H54 (cell line): ENCODE measurements around the gene RPUSD1.
"Not testable (repeated sequence)": the region's sequence is repeated elsewhere in the genome, so short reads cannot be mapped to it uniquely, and the experiment has no call there.

ENCODE experiments used
- DNase-seq: peaks from one replicate; pipeline ENCODE4 v3.0.0; 2011; ENCODE audit warnings: low spot score, mixed read lengths; ENCODE audit not compliant: insufficient read length
- FAIRE-seq: peaks from 3 replicates; lab custom pipeline; 2011; peaks lifted over from hg19 to GRCh38; lab: Jason Lieb, UNC
- POLR2A ChIP-seq: IDR thresholded peaks from 2 replicates; pipeline ENCODE4 v1.6.1; 2011; ENCODE audit warnings: low read depth, mild to moderate bottlenecking, low read length

RPUSD1 gene

GRCh38 chr16:751152-752006, 36.8 kb downstream of the RPUSD1 start:
- DNase-seq (no peak), FAIRE-seq (no peak)
- no peak for TF ChIP-seq POLR2A

GRCh38 chr16:750485-750884, 37.7 kb downstream of the RPUSD1 start:
- FAIRE-seq (no peak), DNase-seq (no peak)
- TF ChIP-seq POLR2A = no peak

DNA sequence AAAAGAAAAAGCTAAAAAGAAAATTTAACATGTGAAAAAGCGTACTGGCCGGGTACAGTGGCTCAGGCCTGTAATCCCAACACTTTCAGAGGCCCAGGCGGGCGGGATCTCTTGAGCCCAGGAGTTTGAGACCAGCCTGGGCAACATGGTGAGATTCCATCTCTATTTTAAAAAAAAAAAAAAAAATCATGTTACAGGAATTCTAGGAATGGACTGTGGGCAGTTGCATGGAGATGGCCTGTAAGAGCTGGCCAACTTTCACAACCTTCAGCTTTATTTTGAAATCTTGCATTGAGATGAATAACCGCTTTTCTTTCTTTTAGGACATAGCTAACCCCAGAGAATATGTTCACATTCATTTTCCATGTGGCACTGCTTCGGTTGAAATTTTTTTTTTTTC, 39.2 kb downstream of the RPUSD1 start:
- no peak for DNase-seq
- FAIRE-seq = no peak
- no peak for TF ChIP-seq POLR2A

- FAIRE-seq = no peak
- DNase-seq = no peak
- no peak for TF ChIP-seq POLR2A
Observed at GRCh38 chr16:747978-748746, 40.0 kb downstream of the RPUSD1 start.

DNA sequence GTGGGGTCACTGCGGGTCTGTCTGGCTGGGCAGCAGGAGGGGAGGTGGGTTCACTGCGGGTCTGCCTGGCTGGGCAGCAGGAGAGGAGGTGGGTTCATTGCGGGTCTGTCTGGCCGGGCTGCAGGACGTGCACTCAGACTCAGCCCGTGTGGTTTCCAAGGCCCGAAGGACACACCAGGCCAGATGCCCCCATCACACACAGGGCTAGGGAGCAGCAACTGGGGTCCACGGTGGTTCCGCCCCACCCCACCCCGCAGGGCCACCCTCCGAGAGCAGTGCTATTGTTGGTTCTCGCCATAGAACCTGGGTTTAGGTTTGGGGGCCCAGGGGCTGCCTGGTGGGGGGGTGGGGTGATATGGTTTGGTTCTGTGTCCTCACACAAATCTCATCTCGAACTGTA, 41.5 kb downstream of the RPUSD1 start:
- no peak for TF ChIP-seq POLR2A
- DNase-seq = no peak
- FAIRE-seq = no peak

- TF ChIP-seq POLR2A = no peak
- DNase-seq = no peak
- FAIRE-seq = no peak
Observed at GRCh38 chr16:745739-746138, 42.4 kb downstream of the RPUSD1 start.

DNA sequence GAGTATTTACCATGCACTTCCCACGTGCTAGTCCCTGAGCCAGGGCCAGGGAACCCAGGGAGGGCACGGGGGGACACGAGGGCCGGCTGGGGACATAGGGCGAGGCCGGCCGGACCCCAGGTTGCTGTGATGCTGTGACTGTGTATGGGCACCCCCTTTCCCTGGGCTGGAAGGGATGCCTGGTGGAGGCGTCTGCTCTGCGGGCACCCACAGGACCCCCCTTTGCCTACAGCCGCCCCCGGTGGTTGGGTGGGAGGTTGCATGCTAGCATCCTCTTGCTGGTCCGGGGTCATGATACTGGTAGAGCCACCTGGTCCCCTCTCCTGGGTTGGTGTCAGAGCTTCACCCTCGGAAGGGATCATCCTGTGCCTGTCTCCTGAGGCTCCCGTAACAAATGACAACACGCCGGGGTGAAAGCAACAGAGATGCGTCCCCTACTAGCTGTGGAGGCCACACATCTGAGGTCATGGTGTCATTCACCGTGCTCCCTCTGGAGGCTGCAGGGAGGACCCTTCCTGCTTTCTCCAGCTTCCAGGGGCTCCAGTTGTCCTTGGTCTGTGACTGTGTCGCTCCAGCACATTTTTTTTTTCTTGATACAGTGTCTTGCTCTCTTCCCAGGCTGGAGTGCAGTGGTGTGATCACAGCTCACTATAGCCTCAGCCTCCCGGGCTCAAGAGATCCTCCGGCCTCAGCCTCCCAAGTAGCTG, 44.2 kb downstream of the RPUSD1 start:
- TF ChIP-seq POLR2A = no peak
- FAIRE-seq (no peak), DNase-seq (no peak)

DNA sequence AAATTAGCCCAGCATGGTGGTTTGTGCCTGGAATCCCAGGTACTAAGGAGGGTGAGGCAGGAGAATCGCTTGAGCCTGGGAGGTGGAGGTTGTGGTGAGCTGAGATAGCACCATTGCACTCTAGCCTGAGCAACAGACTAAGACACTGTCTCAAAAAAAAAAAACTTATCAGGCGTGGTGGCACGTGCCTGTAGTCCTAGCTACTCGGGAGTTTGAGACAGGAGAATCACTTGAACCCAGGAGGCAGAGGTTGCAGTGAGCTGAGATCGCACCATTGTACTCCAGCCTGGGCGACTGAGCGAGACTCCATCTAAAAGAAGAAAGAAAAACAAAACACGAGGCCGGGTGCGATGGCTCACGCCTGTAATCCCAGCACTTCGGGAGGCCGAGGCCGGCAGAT, 45.3 kb downstream of the RPUSD1 start:
- DNase-seq, FAIRE-seq: not testable (repeated sequence)

DNA sequence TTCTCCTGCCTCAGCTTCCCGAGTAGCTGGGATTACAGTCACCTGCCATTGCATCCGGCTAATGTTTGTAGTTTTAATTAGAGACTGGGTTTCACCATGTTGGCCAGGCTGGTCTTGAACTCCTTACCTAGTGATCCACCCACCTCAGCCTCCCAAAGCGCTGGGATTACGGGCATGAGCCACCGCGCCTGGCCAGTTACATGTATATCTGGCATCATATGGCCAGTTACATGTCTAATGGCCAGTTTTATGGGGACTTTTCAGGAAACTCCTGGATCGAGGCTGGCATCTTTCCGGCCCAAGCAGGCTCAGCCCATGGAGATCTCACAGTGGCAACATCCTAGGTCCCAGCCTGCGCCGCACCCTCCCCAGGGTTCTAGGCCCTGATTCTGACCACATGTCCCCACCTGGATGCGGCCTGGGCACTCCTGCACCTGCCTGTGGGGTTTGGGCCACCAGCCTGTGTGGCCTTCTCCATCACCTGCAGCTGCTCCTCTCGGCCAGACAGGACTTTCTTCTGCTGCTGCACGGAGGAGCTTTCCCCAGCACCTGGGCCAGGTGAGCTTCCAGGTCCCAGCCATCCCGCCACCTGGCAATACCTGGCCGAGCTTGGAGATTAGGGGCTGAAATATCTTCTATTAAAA, 46.1 kb downstream of the RPUSD1 start:
- no peak for DNase-seq
- TF ChIP-seq POLR2A = no peak
- no peak for FAIRE-seq

- FAIRE-seq = no peak
- TF ChIP-seq POLR2A = peak; percentile 81
- DNase-seq = peak; percentile 93
Observed at GRCh38 chr16:740764-741505, 47.2 kb downstream of the RPUSD1 start, which contains the start of gene CIAO3. CIAO3 (minus strand) TSS chr16:740997; CDS start chr16:740985, 12 bp downstream.

DNA sequence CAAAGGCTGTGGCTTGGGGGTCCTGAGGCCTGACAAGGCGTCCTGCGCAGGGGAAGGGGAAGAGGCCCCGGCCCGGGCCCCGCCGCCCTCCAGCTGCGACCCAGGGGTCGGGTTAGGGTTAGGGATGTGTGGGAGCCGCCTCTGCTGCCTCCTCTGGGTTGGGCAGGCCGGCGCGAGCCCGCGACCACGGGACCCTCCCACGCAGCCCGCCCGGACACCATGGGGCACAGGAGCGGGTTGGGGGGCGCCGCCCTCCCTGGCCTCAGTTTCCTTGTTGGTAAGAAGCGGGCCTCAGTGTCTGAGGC, 47.8 kb downstream of the RPUSD1 start:
- DNase-seq (no peak), FAIRE-seq (no peak)
- TF ChIP-seq POLR2A = no peak

GRCh38 chr16:739560-740458, 48.4 kb downstream of the RPUSD1 start:
- DNase-seq = no peak
- FAIRE-seq = no peak
- TF ChIP-seq POLR2A = no peak
